ENCODE measurements around the gene TNRC6C. TPM values are rescaled to one million over a fixed set of nuclear protein-coding genes. Genes with fewer than 3 reads are reported as not detected.

TNRC6C gene
- total and polyA plus RNA-seq, 9 of the 15 experiments (the other 6 are each of a cell fraction or from before 2014, with no cell fraction given): 0.20 to 4.9 (median 2.3) TPM

DNA sequence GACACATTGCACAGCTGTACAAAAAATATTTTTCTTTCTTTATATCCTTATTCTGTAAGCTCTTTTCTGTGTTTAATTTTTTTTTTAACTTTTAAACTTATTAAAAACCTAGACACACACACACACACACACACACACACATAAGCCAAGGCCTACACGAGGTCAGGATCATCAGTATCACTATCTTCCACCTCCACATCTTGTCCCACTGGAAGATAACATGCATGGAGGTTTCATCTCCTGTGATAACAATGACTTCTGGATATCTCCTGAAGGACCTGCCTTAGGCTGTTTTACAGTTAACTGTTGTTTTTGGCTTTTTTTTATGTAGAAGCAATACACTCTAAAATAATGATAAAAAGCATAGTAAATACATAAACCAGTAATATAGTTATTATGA is 71.2 kb downstream of the TNRC6C start (continued):
- TF ChIP-seq, protein P1, sequence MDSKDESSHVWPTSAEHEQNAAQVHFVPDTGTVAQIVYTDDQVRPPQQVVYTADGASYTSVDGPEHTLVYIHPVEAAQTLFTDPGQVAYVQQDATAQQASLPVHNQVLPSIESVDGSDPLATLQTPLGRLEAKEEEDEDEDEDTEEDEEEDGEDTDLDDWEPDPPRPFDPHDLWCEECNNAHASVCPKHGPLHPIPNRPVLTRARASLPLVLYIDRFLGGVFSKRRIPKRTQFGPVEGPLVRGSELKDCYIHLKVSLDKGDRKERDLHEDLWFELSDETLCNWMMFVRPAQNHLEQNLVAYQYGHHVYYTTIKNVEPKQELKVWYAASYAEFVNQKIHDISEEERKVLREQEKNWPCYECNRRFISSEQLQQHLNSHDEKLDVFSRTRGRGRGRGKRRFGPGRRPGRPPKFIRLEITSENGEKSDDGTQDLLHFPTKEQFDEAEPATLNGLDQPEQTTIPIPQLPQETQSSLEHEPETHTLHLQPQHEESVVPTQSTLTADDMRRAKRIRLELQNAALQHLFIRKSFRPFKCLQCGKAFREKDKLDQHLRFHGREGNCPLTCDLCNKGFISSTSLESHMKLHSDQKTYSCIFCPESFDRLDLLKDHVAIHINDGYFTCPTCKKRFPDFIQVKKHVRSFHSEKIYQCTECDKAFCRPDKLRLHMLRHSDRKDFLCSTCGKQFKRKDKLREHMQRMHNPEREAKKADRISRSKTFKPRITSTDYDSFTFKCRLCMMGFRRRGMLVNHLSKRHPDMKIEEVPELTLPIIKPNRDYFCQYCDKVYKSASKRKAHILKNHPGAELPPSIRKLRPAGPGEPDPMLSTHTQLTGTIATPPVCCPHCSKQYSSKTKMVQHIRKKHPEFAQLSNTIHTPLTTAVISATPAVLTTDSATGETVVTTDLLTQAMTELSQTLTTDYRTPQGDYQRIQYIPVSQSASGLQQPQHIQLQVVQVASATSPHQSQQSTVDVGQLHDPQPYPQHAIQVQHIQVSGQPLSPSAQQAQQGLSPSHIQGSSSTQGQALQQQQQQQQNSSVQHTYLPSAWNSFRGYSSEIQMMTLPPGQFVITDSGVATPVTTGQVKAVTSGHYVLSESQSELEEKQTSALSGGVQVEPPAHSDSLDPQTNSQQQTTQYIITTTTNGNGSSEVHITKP (IDR thresholded peaks at IDR 0.05; ENCODE audit: partially characterized antibody): no peak
- no peak for TF ChIP-seq ZBTB17 (CRISPR knock-in tag; IDR thresholded peaks at IDR 0.05)
- TF ChIP-seq ARNT (IDR thresholded peaks at IDR 0.05): peak; percentile 76 to 77
- TF ChIP-seq HDAC6 (IDR thresholded peaks at IDR 0.05; ENCODE audit: low read depth, low read length): no peak
- no peak for TF ChIP-seq ZNF140 (CRISPR knock-in tag; IDR thresholded peaks at IDR 0.05)
- TF ChIP-seq ZSCAN32 (CRISPR knock-in tag; IDR thresholded peaks at IDR 0.05): no peak
- no peak for TF ChIP-seq ZNF354B (CRISPR knock-in tag; IDR thresholded peaks at IDR 0.05)
- no peak for TF ChIP-seq KAT8 (IDR thresholded peaks at IDR 0.05; ENCODE audit: low read depth)
- TF ChIP-seq TCF3 (CRISPR knock-in tag; IDR thresholded peaks at IDR 0.05): peak; percentile 94
- no peak for TF ChIP-seq HNRNPH1 (optimal IDR thresholded peaks at IDR 0.05; ENCODE audit: low read depth, low read length)
- no peak for TF ChIP-seq ZNF324 (CRISPR knock-in tag; IDR thresholded peaks at IDR 0.05)
- TF ChIP-seq ZNF780A (CRISPR knock-in tag; IDR thresholded peaks at IDR 0.05): no peak
- TF ChIP-seq, protein P2, sequence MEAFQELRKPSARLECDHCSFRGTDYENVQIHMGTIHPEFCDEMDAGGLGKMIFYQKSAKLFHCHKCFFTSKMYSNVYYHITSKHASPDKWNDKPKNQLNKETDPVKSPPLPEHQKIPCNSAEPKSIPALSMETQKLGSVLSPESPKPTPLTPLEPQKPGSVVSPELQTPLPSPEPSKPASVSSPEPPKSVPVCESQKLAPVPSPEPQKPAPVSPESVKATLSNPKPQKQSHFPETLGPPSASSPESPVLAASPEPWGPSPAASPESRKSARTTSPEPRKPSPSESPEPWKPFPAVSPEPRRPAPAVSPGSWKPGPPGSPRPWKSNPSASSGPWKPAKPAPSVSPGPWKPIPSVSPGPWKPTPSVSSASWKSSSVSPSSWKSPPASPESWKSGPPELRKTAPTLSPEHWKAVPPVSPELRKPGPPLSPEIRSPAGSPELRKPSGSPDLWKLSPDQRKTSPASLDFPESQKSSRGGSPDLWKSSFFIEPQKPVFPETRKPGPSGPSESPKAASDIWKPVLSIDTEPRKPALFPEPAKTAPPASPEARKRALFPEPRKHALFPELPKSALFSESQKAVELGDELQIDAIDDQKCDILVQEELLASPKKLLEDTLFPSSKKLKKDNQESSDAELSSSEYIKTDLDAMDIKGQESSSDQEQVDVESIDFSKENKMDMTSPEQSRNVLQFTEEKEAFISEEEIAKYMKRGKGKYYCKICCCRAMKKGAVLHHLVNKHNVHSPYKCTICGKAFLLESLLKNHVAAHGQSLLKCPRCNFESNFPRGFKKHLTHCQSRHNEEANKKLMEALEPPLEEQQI (IDR thresholded peaks at IDR 0.05): peak; percentile 75; the same call in 1 of the 2 replicates
- no peak for TF ChIP-seq ARHGAP35 (IDR thresholded peaks at IDR 0.05; ENCODE audit: partially characterized antibody)
- no peak for TF ChIP-seq LCOR (CRISPR knock-in tag; IDR thresholded peaks at IDR 0.05)
- no peak for TF ChIP-seq ZKSCAN1 (IDR thresholded peaks at IDR 0.05; ENCODE audit: low read depth, low read length)
- no peak for TF ChIP-seq BRD4 (IDR thresholded peaks at IDR 0.05)
- TF ChIP-seq POLR3G (IDR thresholded peaks at IDR 0.05; ENCODE audit: extremely low read depth, insufficient read length, insufficient replicate concordance): no peak
- peak; percentile 43; the same call in 1 of the 2 replicates for TF ChIP-seq LEF1 (IDR thresholded peaks at IDR 0.05)
- TF ChIP-seq TBL1XR1 (IDR thresholded peaks at IDR 0.05; ENCODE audit: low read length in 2 of 2): peak; percentile 74 to 88; a peak in 3 of 4 replicates
- TF ChIP-seq TAF1 (IDR thresholded peaks at IDR 0.05; ENCODE audit: control insufficient read depth, extremely low read depth, insufficient read depth, low read length, severe bottlenecking): no peak
- TF ChIP-seq, protein P3, sequence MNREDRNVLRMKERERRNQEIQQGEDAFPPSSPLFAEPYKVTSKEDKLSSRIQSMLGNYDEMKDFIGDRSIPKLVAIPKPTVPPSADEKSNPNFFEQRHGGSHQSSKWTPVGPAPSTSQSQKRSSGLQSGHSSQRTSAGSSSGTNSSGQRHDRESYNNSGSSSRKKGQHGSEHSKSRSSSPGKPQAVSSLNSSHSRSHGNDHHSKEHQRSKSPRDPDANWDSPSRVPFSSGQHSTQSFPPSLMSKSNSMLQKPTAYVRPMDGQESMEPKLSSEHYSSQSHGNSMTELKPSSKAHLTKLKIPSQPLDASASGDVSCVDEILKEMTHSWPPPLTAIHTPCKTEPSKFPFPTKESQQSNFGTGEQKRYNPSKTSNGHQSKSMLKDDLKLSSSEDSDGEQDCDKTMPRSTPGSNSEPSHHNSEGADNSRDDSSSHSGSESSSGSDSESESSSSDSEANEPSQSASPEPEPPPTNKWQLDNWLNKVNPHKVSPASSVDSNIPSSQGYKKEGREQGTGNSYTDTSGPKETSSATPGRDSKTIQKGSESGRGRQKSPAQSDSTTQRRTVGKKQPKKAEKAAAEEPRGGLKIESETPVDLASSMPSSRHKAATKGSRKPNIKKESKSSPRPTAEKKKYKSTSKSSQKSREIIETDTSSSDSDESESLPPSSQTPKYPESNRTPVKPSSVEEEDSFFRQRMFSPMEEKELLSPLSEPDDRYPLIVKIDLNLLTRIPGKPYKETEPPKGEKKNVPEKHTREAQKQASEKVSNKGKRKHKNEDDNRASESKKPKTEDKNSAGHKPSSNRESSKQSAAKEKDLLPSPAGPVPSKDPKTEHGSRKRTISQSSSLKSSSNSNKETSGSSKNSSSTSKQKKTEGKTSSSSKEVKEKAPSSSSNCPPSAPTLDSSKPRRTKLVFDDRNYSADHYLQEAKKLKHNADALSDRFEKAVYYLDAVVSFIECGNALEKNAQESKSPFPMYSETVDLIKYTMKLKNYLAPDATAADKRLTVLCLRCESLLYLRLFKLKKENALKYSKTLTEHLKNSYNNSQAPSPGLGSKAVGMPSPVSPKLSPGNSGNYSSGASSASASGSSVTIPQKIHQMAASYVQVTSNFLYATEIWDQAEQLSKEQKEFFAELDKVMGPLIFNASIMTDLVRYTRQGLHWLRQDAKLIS (CRISPR knock-in tag; IDR thresholded peaks at IDR 0.05): no peak
